IPS-18c (cell line): ENCODE measurements around the gene KCNN1.
"Not testable (repeated sequence)": the region's sequence is repeated elsewhere in the genome, so short reads cannot be mapped to it uniquely, and the experiment has no call there.

Source experiments
- H3K4me3 ChIP-seq: 2 replicates; pipeline ENCODE4 v1.7.0; 2013; ENCODE audit warnings: low read depth, mild to moderate bottlenecking, low read length, moderate library complexity; ENCODE audit not compliant: insufficient read depth
- H3K9me3 ChIP-seq: one replicate; pipeline ENCODE4 v1.6.1; 2013; ENCODE audit warnings: mild to moderate bottlenecking, low read length, moderate library complexity; ENCODE audit not compliant: control insufficient read depth, insufficient read depth

The KCNN1 gene

GRCh38 chr19:18029617-18030338 lies 62.9 kb downstream of the KCNN1 start:
- peaks cover 2% of the 10 kb centered on the region for H3K9me3 ChIP-seq
- H3K4me3 ChIP-seq = no peak overlapping the region

- not testable (repeated sequence) for H3K9me3 ChIP-seq, H3K4me3 ChIP-seq
Observed at GRCh38 chr19:18031401-18031800, 64.5 kb downstream of the KCNN1 start.

- H3K9me3 ChIP-seq, H3K4me3 ChIP-seq: not testable (repeated sequence)
Observed at GRCh38 chr19:18032102-18032501, 65.2 kb downstream of the KCNN1 start.

- Histone ChIP-seq H3K4me3 (no peak overlapping the region), H3K9me3 (no peaks in the 10 kb centered on the region)
Observed at GRCh38 chr19:18041054-18041453, 74.1 kb downstream of the KCNN1 start.

- H3K9me3 ChIP-seq = no peaks in the 10 kb centered on the region
Observed at GRCh38 chr19:18043676-18044075, 76.8 kb downstream of the KCNN1 start.

GRCh38 chr19:18044825-18045304 lies 78.0 kb downstream of the KCNN1 start:
- Histone ChIP-seq H3K4me3 (no peak overlapping the region), H3K9me3 (no peaks in the 10 kb centered on the region)

More at GRCh38 chr19:18043676-18044075, 76.8 kb downstream of the KCNN1 start:
- H3K4me3 ChIP-seq = no peak overlapping the region

GRCh38 chr19:18045307-18046050 lies 78.6 kb downstream of the KCNN1 start:
- Histone ChIP-seq H3K4me3 (no peak overlapping the region), H3K9me3 (no peaks in the 10 kb centered on the region)

GRCh38 chr19:18046059-18046718 lies 79.3 kb downstream of the KCNN1 start:
- H3K4me3 ChIP-seq = no peak overlapping the region
- H3K9me3 ChIP-seq = peaks cover 2% of the 10 kb centered on the region

- peaks cover 2% of the 10 kb centered on the region for H3K9me3 ChIP-seq
- no peak overlapping the region for H3K4me3 ChIP-seq
Observed at GRCh38 chr19:18049385-18049784, 82.5 kb downstream of the KCNN1 start.
